HPDE6-E6E7 (cell line): ENCODE results near the gene DHRS13.
A peak's percentile ranks its signal among the peaks of the same experiment; 100 is the strongest.
"Not testable (repeated sequence)": the region's sequence is repeated elsewhere in the genome, so short reads cannot be mapped to it uniquely, and the experiment has no call there.

Experiments
- DNase-seq: peaks from one replicate; pipeline ENCODE4 v3.0.0; 2011; ENCODE audit warnings: missing footprints; ENCODE audit errors: extremely low spot score

The DHRS13 gene

GRCh38 chr17:28935744-28936460 lies 33.0 kb upstream of the DHRS13 start:
- no peak for DNase-seq

GRCh38 chr17:28934508-28934907 lies 31.6 kb upstream of the DHRS13 start:
- not testable (repeated sequence) for DNase-seq

GRCh38 chr17:28929787-28930186 lies 26.9 kb upstream of the DHRS13 start:
- DNase-seq = no peak

- no peak for DNase-seq
Measured at GRCh38 chr17:28928061-28928460, 25.2 kb upstream of the DHRS13 start.

- DNase-seq = no peak
Measured at GRCh38 chr17:28926786-28927185, 23.9 kb upstream of the DHRS13 start.

- DNase-seq = no peak
Measured at GRCh38 chr17:28926366-28926765, 23.5 kb upstream of the DHRS13 start.

- peak; percentile 49 for DNase-seq
Measured at GRCh38 chr17:28925912-28926365, 23.1 kb upstream of the DHRS13 start.

- DNase-seq = no peak
Measured at GRCh38 chr17:28920201-28920600, 17.3 kb upstream of the DHRS13 start.

- DNase-seq = no peak
Measured at GRCh38 chr17:28918295-28918694, 15.4 kb upstream of the DHRS13 start.

GRCh38 chr17:28917465-28917864 lies 14.6 kb upstream of the DHRS13 start:
- no peak for DNase-seq

GRCh38 chr17:28917029-28917428 lies 14.2 kb upstream of the DHRS13 start:
- DNase-seq = no peak

GRCh38 chr17:28916302-28916934 lies 13.5 kb upstream of the DHRS13 start:
- no peak for DNase-seq

- DNase-seq = no peak
Measured at GRCh38 chr17:28912938-28913333, 10.1 kb upstream of the DHRS13 start.

- DNase-seq = no peak
Measured at GRCh38 chr17:28912281-28912937, 9.5 kb upstream of the DHRS13 start.

GRCh38 chr17:28911411-28912045 lies 8.6 kb upstream of the DHRS13 start:
- no peak for DNase-seq

GRCh38 chr17:28910534-28910933 lies 7.7 kb upstream of the DHRS13 start:
- DNase-seq = no peak

GRCh38 chr17:28908640-28909167 lies 5.8 kb upstream of the DHRS13 start:
- DNase-seq = no peak

- DNase-seq = no peak
Measured at GRCh38 chr17:28907709-28908475, 5.0 kb upstream of the DHRS13 start.

GRCh38 chr17:28906706-28907438 lies 4.0 kb upstream of the DHRS13 start:
- no peak for DNase-seq

GRCh38 chr17:28906276-28906675 lies 3.4 kb upstream of the DHRS13 start:
- no peak for DNase-seq

GRCh38 chr17:28904800-28905199 lies 1.9 kb upstream of the DHRS13 start:
- no peak for DNase-seq
